NCI-H2029 (cell line): ENCODE results near the gene SMIM41.
A peak's percentile ranks its signal among the peaks of the same experiment; 100 is the strongest.

Source experiments
- DNase-seq: peaks from one replicate; lab custom pipeline; 2025; lab: John Stamatoyannopoulos, UW

Gene SMIM41

DNA sequence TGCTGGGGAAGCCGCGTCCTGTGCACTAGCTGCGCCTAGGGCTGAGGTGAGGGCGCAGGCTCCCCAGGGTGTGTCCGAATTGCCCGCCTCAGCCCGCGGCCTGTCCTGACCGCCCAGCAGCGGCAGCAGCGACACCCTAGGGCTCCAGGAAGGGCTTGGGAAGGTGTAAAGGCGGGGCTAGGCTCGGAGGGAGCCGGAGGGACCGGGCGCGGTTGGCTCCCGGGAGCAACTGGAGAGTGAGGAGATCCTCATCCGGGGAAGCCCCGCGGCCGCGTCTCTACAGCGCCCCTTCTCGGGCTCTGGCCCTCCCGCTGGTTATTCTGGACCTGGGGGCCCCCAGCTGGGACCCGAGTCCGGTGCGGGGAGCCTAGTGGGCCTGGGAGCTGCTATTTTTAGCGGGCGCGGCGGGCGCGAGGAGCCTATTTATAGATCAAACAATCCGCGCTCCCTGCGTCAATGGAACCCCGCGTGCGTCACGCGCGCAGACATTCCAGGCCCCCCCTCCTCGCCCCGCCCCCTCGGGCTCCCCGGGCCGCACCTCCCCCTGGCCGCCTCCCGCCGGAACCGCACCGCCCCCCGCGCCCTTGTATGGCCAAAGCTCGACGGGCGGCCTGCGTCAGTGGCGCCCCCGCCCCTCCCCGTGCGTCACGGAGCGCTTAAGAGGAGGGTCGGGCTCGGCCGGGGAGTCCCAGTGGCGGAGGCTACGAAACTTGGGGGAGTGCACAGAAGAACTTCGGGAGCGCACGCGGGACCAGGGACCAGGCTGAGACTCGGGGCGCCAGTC lies 28.6 kb upstream of the SMIM41 start, which contains the start of gene NR4A1:
TSS of gene NR4A1 (plus strand) at position 685 of the 784 bp plus-strand sequence. CDS start 2,887 bp downstream, outside the sequence.
- DNase-seq = peak; percentile 91

- peak; percentile 59 for DNase-seq
Measured at GRCh38 chr12:52052468-52053186, 26.9 kb upstream of the SMIM41 start.

GRCh38 chr12:52053536-52054209 lies 25.8 kb upstream of the SMIM41 start:
- DNase-seq = no peak

DNA sequence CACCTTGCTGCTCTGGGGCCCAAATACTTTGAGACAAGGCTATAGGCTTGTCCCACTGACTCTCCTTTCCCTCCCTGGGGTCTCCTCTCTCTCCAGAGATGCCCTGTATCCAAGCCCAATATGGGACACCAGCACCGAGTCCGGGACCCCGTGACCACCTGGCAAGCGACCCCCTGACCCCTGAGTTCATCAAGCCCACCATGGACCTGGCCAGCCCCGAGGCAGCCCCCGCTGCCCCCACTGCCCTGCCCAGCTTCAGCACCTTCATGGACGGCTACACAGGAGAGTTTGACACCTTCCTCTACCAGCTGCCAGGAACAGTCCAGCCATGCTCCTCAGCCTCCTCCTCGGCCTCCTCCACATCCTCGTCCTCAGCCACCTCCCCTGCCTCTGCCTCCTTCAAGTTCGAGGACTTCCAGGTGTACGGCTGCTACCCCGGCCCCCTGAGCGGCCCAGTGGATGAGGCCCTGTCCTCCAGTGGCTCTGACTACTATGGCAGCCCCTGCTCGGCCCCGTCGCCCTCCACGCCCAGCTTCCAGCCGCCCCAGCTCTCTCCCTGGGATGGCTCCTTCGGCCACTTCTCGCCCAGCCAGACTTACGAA lies 25.2 kb upstream of the SMIM41 start:
- DNase-seq = no peak

DNA sequence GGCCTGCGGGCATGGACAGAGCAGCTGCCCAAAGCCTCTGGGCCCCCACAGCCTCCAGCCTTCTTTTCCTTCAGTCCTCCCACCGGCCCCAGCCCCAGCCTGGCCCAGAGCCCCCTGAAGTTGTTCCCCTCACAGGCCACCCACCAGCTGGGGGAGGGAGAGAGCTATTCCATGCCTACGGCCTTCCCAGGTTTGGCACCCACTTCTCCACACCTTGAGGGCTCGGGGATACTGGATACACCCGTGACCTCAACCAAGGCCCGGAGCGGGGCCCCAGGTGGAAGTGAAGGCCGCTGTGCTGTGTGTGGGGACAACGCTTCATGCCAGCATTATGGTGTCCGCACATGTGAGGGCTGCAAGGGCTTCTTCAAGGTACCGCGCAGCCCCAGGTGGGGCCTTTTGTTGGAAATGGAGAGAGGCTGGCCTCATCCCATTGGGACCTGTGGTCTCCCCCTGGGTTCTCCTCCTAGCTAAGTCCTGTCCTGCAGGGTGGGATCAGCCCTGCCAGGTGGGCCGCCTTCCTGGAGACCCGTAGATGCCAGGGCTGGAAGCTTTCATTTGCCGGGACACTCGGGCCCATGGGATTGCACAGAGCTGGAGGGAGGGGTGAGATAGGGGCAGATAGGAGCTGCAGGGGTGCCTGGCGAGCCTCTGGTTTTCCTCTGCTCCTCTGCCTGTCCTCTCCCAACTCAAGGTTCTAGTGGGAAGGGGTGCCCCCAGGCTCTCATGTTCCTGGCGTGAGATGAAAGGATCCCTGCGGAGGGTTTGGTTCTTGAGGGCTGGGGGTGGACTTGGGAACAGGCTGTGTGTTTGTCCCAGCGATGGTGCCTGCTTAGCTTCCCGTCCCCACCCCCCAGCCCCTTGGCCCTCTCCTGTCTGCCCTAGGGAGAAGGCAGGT lies 24.4 kb upstream of the SMIM41 start:
- DNase-seq = no peak

DNA sequence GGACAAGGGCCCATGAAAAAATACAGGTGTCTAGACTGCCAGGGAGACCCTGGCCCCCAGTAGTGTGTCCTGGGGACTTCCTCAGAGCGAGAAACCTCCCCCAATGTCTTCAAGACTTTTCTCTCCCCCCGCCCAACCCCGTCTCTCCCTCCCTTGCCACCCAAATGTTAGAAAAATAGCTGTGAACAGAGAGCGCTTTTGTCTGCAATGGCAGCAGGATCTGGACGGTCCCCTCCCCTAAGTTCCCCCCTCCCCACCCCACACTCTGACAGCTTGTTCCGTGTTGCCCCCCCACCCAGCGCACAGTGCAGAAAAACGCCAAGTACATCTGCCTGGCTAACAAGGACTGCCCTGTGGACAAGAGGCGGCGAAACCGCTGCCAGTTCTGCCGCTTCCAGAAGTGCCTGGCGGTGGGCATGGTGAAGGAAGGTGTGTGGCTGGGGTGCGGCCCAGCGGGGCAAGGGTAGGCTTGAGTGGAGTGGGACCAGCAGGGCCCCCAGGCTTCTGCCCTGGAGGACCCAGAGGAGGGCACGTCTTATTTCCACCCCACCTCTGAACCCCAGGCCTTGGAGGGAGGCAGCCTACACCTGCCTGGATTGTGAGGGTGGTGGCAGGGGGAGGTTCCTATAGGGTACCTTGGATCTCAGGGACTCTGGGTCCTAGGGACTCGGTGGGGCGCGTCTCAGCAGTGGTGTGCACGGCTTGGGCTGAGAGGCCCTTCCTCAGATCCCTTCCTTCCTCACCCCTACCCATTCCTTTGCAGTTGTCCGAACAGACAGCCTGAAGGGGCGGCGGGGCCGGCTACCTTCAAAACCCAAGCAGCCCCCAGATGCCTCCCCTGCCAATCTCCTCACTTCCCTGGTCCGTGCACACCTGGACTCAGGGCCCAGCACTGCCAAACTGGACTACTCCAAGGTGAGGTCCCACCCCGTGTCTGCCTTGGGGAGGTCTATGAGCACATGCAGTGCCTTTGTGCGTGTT lies 23.5 kb upstream of the SMIM41 start:
- no peak for DNase-seq

DNA sequence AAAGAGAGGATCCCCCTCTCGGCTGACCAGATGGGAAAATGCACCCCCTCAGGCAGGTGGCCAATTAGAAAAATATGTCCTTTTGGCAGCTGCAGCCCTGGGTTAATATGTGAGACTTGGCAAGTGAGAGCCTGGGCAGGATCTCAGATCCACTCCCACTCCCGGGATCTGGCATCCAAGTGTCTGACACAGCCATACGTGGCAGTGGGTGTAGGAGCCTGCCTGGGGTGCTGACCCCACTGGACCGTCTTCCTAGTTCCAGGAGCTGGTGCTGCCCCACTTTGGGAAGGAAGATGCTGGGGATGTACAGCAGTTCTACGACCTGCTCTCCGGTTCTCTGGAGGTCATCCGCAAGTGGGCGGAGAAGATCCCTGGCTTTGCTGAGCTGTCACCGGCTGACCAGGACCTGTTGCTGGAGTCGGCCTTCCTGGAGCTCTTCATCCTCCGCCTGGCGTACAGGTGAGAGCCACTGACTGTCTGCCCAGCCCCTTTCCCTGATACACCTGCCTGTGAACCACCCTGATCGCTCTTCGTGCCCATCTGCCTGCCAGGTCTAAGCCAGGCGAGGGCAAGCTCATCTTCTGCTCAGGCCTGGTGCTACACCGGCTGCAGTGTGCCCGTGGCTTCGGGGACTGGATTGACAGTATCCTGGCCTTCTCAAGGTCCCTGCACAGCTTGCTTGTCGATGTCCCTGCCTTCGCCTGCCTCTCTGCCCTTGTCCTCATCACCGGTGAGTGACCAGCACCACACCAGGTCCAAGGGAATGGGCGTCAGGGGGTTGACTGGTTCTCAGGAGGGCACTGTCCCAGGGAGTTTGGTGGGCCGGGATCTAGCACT lies 22.5 kb upstream of the SMIM41 start:
- no peak for DNase-seq

DNA sequence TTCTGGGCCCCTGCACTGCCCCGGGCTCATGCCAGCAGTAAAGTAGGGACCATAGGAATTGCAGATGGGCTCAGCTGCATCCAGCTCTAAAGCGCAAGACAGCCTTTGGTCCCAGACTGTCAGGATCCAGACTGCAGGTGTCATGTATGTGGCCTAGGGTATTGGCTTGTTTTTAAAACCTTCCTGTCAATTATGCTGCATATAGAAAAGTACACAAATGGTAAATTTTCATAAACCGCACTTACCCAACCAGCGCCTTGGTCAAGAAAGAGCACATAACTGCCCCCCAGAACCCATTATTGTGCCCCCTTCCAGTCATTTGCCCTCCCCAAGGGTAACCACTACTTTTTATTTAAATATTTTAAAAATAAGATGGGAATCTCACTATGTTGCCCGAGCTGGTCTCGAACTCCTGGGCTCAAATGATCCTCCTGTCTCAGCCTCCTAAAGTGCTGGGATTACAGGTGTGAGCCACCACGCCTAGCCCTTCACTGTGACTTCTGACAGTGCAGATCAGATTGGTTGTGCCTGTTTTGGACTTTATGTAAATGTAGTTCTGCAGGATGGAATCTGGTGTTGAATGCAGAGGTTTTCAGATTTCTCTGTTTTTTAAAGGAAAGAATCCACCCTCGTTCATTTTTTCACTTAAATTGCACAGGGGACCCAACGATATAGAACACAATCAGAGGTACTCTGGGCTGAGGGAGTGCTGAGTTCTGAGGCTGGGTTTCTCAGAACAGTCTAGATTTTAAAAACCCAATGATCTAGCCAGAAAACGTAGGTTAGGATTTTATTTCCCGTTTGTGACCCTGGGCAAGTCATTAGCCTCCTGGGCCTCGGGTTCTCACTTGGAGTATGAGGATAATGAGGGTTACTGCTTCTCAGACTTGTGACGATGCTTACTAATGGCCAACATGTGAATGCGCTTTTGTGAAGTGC lies 21.6 kb upstream of the SMIM41 start:
- no peak for DNase-seq

DNA sequence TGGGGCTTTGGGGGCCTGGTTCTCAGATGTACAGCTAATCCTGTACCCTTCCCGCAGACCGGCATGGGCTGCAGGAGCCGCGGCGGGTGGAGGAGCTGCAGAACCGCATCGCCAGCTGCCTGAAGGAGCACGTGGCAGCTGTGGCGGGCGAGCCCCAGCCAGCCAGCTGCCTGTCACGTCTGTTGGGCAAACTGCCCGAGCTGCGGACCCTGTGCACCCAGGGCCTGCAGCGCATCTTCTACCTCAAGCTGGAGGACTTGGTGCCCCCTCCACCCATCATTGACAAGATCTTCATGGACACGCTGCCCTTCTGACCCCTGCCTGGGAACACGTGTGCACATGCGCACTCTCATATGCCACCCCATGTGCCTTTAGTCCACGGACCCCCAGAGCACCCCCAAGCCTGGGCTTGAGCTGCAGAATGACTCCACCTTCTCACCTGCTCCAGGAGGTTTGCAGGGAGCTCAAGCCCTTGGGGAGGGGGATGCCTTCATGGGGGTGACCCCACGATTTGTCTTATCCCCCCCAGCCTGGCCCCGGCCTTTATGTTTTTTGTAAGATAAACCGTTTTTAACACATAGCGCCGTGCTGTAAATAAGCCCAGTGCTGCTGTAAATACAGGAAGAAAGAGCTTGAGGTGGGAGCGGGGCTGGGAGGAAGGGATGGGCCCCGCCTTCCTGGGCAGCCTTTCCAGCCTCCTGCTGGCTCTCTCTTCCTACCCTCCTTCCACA lies 20.7 kb upstream of the SMIM41 start:
- DNase-seq = peak; percentile 49

GRCh38 chr12:52059582-52060497 lies 19.7 kb upstream of the SMIM41 start:
- DNase-seq = no peak

GRCh38 chr12:52060498-52061177 lies 18.9 kb upstream of the SMIM41 start:
- DNase-seq = no peak

DNA sequence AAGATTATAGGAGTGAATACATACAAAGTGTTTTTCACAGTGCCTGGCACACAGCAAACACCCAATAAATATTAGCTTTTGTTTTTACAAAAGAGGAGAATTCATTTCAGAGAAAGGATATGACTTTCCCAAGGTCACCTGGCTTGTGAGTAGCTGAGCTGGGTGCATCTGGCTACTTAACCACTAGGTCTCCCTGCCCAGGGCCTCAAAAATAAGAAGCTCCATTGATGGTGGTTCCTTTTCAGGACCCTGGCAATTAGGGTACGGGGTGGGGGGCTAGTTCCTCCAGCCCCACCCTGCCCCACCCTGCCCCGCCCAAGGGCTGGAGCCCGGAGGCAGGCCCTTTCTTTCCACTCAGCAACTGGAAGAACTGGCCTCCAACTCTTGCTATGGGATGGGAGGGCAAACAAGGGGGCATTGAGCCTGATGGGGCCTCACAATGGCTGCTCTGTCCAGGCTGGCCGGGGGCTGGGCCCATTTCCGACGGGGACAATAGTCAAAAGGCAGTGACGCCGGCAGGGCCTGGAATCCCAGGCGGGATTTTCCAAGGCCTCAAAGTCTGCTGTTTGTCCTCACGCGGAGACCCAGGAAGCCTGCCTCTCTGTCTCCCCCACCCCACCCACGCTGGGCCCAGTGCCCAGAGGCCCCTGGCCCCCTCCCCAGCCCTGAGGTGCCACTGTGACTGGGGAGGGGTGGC lies 17.9 kb upstream of the SMIM41 start:
- DNase-seq = no peak

DNA sequence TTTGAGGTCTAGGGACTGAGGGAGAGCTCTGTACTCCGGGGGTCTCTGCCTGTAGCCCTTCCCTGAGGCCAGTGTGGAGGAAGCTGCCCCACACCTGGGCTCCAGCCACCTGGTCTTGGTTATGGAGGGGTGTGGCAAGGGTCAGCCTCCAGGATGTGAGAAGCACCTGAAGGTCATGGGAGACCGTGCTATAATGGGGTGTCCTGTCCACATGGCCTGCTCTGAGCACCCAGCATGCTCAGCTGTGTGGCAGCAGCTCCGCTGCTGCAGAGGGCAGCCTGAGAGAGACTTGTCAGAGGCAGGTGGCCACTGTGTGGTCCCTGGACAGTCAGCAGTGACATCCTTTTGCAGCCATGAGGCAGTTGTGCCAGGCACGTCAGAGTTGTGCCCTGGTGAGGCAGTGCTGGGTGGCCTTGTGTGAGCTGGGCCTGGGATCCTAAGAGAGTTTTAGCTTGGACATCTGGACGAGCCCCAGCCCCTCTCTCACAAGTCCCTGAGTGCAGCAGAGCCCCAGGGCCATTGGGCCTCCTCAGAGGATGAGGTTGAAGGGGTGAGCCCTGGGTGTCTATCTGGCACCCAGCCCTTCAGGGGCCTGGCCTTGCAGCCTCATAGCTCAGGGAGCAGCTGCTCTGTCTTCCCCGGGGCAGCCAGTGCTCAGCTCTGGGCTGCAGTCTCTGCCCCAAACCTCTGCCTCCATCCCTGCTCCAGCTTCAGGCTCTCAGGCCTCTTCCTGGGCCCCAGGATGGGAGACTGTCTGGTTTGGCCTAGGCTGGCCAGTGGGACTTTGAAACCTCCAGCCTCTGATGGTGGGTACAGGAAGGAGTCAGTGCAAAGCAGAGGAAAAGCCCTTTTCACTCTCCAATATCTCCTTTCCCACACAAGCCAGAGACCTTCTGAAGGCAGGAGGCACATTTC lies 17.1 kb upstream of the SMIM41 start:
- no peak for DNase-seq
